Hematopoietic multipotent progenitor cell treated with erythropoietin and hydrocortisone succinate and interleukin-3 and kit ligand, for 8 days (in vitro differentiated cells): ENCODE data around the gene REXO5.
"Not testable (repeated sequence)": the region's sequence is repeated elsewhere in the genome, so short reads cannot be mapped to it uniquely, and the experiment has no call there.

Experiments
- DNase-seq: peaks from one replicate; pipeline ENCODE4 v3.0.0-alpha.2; 2015

Gene REXO5

GRCh38 chr16:20806168-20807050 lies at the start of gene REXO5, which contains the start of gene ERI2:
Gene REXO5, plus strand, starts transcription at chr16:20806527. Its CDS starts 427 bp downstream, at chr16:20806954.
Gene ERI2, minus strand, starts transcription at chr16:20806472. Its CDS starts 42 bp downstream, at chr16:20806430.
- DNase-seq, result peak; percentile 97

- peak; percentile 60 for DNase-seq
Observed at GRCh38 chr16:20760346-20760745, 46.0 kb upstream of the REXO5 start.

GRCh38 chr16:20761175-20761574 lies 45.2 kb upstream of the REXO5 start:
- DNase-seq, result no peak

- no peak for DNase-seq
Observed at GRCh38 chr16:20762404-20763123, 43.8 kb upstream of the REXO5 start.

GRCh38 chr16:20763461-20764232 lies 42.7 kb upstream of the REXO5 start, which contains the start of gene ACSM3:
Gene ACSM3, plus strand, starts transcription at chr16:20764014. Its CDS starts 6,021 bp downstream, at chr16:20770035.
- peak; percentile 92 for DNase-seq

- DNase-seq, result not testable (repeated sequence)
Observed at GRCh38 chr16:20764448-20764847, 41.9 kb upstream of the REXO5 start.

- DNase-seq, result no peak
Observed at GRCh38 chr16:20765732-20766131, 40.6 kb upstream of the REXO5 start.

GRCh38 chr16:20766294-20766693 lies 40.0 kb upstream of the REXO5 start:
- no peak for DNase-seq

- no peak for DNase-seq
Observed at GRCh38 chr16:20767577-20767976, 38.8 kb upstream of the REXO5 start.

- no peak for DNase-seq
Observed at GRCh38 chr16:20768121-20768520, 38.2 kb upstream of the REXO5 start.

GRCh38 chr16:20768818-20769217 lies 37.5 kb upstream of the REXO5 start:
- DNase-seq, result no peak

GRCh38 chr16:20773679-20774078 lies 32.6 kb upstream of the REXO5 start:
- DNase-seq, result no peak

GRCh38 chr16:20774703-20775362 lies 31.5 kb upstream of the REXO5 start:
- peak; percentile 85 for DNase-seq

- no peak for DNase-seq
Observed at GRCh38 chr16:20781697-20782096, 24.6 kb upstream of the REXO5 start.

GRCh38 chr16:20782470-20782869 lies 23.9 kb upstream of the REXO5 start:
- no peak for DNase-seq

- no peak for DNase-seq
Observed at GRCh38 chr16:20784204-20784603, 22.1 kb upstream of the REXO5 start.

GRCh38 chr16:20789130-20789529 lies 17.2 kb upstream of the REXO5 start:
- DNase-seq, result no peak

GRCh38 chr16:20791923-20792612 lies 14.3 kb upstream of the REXO5 start:
- no peak for DNase-seq

- no peak for DNase-seq
Observed at GRCh38 chr16:20798364-20798763, 8.0 kb upstream of the REXO5 start.

GRCh38 chr16:20799599-20799998 lies 6.7 kb upstream of the REXO5 start:
- DNase-seq, result peak; percentile 76

GRCh38 chr16:20801278-20801677 lies 5.0 kb upstream of the REXO5 start:
- no peak for DNase-seq

- no peak for DNase-seq
Observed at GRCh38 chr16:20803192-20803560, 3.2 kb upstream of the REXO5 start.
